Fibroblast of skin of left biceps (primary cell): Measurements from ENCODE around the gene SLC25A42.
"Not testable (repeated sequence)": the region's sequence is repeated elsewhere in the genome, so short reads cannot be mapped to it uniquely, and the experiment has no call there.

ENCODE experiments used
- DNase-seq, 2 experiments: peaks; one replicate each; pipeline ENCODE4 v3.0.0-alpha.2; 2013; ENCODE audit warnings: low read depth in 2 of 2

The SLC25A42 gene

DNA sequence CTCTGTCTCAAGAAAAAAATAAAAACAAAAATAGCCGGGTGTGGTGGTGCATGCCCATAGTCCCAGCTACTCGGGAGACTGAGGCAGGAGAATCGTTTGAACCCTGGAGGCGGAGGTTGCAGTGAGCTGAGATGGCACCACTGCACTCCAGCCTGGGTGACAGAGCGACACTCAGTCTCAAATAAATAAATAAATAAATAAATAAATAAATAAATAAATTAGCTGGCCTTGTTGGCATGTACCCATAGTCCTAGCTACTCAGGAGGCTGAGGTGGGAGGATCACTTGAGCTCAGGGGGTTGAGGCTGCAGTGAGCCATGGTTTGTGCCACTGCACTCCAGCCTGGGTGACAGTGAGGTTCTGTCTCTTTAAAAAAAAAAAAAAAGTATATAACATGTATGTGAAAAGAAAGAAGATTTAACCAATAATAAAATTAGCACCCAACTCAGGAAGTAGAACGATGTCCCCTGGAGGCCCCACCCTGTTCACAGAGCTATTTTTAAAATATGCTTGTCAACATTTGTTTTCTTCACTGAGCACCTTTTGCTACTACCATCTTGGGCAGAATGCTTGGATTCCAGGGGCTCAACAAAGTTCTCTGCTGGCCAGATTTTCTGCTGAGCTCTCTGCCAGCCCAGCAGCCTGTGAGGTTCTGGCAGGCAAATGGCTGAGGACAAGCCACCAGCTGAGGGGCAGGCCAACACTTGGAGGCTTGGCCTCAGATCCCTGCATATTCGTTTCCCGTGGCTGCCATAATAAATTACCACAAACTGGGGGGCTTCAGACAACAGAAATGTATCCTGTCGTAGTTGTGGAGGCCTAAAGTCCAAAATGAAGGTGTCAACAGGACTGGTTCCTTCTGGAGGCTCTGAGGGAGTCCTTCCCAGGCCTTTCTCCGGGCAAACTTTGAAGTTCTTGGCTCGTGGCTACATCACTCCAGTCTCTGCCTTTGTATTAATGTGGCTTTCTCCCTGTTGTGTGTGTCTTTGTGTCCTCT lies 5.2 kb downstream of the SLC25A42 start:
- DNase-seq: no peak

DNA sequence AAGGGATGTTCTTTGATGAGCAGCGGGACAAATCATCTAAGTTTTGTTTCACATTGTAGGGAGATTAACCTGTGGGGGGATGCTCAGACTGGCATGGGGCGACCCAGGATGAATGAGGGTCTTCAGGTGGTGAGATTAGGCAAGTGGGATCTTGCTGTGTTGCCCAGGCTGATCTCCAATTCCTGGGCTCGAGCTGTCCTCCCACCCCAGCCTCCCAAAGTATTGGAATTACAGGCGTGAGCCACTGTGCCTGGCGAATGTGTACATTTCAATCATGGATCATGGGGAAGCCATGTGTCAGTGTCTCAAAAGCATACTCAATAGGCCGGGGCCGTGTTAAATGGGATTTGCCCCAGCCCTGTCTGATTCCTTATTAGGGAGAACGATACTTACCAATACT lies 8.1 kb downstream of the SLC25A42 start:
- DNase-seq: no peak

DNA sequence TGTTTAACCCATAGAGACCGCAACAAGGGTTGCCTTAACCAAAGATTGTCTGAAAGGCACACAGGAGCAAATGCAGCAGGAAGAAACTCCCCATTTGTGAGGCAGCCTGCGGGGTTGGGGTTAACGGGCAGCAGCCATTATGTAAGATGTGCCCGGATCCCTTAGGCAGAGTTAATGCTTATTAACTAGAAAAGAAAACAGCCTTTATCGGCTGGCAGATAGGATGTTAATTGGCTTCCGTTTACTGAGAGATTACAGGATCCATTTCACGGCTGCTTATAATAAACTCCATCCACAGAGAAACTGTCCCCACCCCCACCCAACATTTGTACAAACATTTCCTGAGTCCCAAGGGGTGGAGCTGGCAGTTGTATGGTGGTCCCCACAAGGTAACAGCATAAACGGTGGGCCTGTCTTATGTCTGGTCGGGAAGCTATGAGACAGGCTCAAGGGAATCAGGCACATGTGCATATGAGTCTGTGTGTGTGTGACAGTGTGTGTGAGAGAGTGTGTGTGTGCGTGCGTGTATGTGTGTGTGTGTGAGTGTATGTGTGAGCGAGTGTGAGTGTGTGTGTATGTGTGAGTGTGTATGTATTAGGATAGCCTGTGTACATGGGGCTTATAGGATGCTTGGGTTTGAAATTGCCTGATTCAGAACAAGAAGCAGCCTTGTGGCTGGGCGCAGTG lies 10.5 kb downstream of the SLC25A42 start:
- DNase-seq: no peak

DNA sequence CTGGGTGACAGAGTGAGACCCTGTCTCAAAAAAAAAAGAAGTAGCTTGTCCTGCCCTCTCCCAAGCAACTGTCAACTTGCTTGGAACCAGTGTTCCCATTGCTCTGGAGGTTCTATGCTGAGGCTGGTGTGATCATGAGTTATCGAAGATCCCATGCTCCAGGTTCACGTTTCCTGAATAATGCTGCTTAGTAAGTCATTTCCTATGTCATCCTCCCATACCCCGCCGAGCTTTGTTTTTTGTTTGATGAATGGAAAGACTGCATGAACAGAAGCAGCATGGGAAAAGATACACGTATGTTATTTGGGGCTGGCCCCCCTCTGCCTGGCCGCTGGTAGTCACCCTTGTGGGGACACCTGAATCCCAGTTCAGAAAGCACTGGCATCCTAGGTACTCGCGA lies 11.3 kb downstream of the SLC25A42 start:
- no peak for DNase-seq

DNA sequence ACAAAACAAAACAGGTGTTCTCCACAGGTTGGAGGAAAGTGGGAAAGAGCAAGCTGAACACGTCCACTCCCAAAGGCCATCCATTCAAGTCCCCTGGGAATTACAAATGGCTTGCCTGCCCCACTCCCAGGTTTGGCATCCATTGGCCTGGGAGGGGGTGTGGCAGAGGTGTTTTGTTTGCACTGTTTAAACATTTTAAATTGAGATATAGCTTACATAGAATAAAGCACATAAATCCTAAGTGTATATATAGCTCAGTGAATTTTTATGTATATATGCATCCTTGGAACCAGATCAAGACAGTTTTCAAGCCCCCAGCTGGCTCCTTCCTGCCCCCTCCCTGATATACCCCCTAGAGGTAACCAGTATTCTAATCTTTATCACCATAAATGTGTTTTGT lies 12.7 kb downstream of the SLC25A42 start:
- no peak for DNase-seq

DNA sequence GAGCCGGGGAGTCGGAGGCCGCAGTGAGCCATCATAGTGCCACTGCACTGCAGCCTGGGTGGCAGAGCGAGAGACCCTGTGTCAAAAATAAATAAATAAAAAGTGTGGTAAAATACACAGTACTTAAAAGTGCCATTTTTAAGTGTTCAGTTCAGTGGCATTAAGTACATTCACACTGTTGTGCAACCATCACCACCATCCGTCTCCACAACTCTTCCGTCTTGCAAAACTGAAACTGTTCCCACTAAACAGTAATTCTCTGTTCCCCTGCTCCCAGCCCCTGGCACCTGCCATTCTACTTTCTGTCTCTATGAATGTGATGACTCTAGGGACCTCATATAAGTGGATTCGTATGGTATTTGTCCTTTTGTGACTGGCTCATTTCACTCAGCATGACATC lies 13.3 kb downstream of the SLC25A42 start:
- DNase-seq: no peak

DNA sequence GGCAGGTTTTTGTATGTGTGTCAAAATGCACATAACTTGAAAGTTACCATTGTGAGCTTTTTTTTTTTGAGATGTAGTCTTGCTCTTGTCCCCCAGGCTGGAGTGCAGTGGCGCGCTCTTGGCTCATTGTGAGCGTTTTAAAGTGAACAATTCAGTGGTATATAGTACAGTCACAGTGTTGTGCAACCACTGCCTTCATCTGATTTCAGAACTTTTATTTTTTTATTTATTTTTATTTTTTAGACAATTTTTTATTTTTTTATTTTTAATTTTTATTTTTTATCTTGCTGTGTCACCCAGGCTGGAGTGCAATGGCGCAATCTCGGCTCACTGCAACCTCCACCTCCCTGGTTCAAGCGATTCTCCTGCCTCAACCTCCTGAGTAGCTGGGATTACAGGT lies 15.0 kb downstream of the SLC25A42 start:
- DNase-seq: no peak

DNA sequence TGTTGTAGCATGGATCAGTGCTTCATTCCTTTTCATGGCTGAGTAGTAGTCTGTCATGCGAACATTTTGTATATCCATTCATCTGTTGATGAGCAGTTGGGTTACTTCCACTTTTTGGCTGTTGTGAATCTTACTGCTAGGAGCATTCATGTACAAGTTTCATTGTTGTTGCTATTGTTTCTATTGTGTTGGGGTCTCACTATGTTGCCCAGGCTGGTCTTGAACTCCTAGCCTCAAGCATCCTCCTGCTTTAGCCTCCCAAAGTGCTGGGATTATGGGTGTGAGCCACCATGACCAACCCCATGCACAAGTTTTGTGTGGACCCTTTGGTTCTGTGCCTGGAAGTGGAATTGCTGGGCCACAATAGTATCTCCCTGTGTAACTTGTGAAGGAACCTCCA lies 15.8 kb downstream of the SLC25A42 start:
- no peak for DNase-seq

DNA sequence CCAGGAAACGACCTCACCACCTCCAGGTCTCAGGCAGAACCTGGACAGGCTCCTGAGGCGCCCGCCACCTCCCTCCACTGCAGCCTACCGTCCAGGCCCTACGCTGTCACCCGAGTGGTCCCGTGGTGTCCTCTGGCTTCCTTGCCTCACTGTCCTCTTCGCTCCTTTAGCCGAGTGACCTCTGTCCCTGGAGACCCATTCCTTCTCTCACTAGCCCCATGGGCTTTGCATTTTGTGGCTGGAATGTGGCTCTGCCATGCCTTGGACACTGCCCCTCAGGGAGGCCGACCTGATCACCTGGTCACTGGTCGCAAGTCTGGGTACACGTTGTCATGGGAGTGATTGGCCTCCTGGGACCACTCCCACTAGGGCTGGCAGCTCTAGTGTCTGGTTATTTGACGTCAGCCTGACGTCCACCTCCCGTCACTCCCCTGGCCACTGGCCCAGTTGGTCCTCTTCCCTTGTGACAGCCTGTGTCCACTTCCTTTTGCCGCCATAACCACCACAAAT lies 17.9 kb downstream of the SLC25A42 start:
- DNase-seq: no peak

DNA sequence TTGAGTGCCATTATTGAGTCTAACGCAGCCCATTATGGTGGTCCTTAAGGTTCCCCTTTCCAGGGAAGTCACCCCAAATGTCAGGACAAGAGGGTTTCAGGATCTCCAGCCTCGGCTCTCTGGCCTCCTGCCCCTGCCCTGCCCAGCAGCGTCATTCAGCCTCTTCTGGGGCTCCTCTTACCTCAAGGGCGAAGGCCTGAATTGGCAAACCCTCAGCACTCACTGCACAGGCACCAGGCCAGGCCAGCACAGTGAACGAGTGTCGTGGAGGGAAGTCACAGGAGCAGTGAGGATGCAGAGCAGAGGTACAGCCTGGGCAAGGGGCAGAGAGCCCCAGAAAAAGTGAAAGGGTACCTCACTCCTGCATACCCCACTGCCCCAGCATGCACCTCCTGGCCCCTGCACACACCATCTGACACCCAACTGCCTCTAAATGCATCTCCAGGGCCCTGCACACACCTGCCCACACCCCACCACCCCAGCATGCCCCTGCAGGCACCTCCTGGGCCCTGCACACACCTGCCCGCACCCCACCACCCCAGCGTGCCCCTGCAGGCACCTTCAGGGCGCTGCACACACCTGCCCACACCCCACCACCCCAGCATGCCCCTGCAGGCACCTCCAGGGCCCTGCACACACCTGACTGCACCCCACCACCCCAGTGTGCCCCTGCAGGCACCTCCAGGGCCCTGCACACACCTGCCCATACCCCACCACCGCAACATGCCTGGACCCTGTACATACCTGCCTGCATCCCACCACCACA lies 19.8 kb downstream of the SLC25A42 start:
- DNase-seq: no peak

DNA sequence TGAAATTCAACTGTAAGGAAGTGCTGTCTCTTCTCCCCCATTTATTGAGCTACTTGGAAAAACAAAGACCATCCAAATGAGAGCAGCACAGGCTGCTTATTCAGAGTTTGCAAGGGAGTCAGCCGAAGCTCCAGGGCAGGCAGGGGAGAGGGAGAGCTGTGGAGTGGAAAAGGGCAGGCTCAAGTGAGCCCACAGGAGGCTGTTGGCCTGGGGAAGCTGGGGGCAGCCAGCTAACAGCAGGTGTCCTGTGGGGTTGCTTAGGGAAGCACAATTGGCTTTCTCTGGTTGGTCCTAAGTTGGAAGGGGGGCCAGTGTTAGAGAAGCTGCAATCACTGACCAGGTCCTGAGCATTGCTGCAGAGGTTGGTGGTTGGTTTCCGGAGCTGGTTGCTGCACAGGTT lies 23.9 kb downstream of the SLC25A42 start:
- DNase-seq: no peak

DNA sequence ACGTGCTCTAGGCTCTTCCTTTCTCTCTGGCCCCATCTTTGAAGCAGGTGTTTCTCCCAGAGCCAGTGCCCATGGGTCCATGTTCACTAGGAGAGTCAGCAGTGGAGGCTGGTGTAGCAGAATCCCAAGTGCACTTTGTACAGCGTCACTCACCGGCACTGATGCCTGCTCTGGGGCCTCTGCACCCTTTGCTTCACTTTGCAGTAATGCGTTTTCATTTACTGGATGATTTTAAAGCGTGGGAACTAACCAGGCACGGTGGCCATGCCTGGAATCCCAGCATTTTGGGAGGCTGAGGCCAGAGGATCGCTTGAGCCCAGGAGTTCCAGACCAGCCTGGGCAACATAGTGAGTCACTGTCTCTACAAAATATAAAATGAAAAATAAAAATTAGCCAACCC lies 30.7 kb downstream of the SLC25A42 start:
- no peak for DNase-seq

DNA sequence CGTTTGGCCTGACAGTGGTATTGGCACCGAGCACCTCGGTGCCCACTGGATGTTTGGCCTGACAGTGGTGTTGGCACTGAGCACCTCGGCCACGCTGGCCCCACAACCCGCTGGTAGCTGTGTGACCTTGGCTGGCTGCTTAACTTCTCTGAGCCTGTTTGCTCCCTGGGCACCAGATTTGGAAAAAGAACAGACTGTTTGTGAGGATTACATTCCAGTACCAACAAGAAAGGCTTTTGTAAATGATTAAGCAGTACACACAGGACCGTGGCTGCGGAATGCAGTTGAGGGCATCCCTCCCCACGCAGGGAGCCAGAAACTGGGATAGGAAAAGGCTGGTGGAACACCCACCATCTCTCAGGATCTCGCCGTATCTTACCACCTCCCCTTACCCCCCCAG lies 31.9 kb downstream of the SLC25A42 start:
- DNase-seq: no peak

DNA sequence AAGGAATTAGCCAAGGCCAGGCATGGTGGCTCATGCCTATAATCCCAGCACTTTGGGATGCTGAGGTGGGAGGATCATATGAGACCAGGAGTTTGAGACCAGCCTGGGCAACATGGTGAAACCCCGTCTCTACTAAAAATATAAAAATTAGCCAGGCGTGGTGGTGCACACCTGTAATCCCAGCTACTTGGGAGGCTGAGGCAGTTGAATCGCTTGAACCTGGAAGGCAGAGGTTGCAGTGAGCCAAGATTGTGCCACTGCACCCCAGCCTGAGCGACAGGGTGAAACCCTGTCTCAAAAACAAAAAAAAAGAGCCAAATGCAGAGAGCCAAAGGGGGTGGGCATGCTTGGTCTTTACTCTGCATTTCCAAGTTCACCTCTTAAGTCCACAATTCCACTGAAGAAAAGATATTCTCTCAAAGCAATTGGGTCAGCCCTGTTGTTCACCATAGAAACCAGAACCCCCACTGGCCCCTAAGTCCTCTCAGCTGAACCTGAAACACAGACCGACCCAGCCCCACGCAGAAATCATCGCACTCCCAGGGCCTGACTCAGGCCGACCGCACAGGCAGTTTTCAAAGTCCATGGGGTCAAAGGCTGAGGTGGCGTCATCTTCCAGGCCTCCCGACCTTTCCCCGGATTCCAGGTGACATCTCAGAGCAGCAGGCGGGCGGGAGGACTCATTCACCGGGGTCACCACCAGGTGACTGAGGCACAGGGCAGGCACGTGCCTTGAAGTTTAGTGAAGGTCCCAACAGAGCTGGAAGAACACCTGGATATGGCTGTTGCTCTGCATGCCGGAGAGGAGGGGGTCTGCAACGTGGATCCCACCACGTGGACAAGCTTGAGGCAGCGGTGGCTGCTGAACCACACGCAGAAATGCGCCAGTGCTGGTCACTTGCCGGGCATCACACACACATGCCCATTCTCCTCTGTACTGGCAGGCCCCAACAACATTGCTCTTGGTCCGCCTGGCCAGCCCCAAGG lies 33.1 kb downstream of the SLC25A42 start:
- no peak for DNase-seq

DNA sequence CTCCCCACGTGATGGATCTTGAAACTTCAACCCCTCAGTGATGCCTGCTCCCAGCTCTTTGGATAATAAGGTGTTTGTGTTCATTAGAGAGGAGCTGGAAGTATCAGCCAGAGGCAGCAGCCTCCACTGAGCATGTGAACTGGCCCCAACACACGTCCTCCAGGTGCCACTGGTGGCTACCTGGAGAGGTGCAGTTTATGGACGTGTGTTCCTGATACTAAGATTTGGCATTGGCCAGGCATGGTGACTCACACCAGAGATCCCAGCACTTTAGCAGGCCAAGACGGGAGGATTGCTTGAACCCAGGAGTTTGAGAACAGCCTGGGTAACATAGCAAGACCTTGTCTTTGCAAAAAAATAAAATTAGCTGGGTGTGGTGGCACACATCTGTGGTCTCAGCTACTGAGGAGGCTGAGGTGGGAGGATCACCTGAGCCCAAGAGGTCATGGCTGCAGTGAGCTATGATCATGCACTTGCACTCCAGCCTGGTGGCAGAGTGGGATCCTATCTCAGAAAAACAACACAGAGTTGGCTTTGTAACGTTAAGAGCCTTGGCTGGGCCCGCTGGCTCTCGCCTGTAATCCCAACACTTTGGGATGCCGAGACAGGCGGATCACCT lies 34.4 kb downstream of the SLC25A42 start:
- no peak for DNase-seq

DNA sequence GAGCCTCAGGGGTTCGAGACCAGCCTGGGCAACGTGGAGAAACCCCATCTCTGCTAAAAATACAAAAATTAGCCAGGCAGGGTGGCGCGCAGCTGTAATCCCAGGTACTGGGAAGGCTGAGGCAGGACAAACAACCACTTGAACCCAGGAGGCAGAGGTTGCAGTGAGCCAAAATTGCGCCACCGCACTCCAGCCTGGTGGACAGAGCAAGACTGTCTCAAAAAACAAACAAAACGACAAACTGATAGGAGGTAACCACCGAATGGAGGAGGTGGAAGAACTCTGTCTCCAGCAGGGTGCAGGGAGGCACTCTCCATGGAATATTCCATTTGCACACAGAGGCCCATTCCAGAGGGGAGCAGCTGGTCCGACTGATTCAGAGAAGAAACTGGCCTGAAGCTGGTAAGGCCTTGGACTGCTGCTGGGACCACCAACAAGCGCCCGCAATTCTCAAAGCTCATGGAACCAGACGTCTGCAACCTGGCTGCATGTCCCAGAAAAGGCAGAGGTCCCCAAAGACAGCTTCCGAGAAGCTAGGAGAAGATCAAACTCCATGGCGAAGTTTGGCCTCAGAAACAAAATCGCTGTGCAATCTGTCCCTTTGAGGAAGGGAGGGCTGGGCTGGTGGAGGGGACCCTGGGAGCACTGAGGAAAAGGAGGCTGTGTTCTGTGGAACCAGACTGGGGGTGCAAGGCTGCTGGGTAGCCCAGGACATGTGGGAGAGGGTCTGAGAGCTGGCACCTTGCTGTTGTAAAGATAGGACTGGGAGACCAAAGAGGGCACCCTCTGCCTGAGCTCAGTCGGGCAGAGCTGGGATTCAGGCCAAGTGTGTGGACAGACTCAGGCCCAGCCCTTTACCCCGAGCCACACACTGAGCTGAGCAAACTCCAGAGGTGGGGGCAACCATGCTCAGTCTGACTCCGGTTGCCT lies 35.2 kb downstream of the SLC25A42 start:
- no peak for DNase-seq

DNA sequence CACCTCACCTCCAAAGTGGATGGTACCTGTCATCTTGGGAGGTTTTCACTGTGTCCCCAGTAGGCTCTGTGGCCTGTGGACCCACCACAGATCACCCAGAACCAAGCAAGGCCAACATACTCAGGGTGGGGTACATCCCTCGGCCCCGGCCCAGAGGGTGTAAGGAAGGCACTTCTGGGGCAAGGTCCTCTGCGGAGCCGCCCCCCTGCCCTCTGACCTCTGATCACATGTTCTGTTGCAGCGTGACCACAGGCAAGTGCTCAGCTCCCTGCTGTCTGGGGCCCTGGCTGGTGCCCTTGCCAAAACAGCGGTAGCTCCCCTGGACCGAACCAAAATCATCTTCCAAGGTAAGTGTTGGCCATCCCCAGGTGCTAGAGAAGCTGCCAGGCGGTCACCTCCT lies 37.7 kb downstream of the SLC25A42 start:
- DNase-seq: no peak

DNA sequence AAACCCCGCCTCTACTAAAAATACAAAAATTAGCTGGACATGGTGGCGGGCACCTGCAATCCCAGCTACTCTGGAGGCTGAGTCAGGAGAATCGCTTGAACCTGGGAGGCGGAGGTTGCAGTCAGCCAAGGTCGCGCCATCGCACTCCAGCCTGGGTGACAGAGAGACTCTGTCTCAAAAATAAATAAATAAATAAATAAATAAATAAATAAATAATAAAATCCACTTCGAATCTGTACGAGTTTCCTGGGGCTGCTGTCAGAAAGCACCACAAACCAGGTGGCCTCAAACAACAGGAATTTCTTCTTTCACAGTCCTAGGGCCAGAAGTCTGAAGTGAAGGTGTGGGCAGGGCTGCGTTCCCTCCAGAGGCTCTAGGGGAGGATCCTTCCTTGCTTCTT lies 38.8 kb downstream of the SLC25A42 start:
- DNase-seq: not testable (repeated sequence)

DNA sequence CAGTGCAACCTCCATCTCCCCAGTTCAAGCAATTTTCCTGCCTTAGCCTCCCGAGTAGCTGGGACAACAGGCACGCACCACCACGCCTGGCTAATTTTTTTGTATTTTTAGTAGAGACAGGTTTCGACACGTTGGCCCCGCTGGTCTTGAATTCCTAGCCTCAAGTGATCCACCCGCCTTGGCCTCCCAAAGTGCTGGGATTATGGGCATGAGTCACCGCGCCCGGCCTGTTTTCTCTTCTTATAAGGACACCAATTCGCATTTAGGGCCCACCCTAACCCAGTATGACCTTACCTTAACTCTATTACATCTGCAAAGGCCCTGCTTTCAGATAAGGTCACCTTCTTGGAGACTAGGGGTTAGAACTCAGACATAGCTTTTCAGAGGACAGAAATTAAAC lies 39.4 kb downstream of the SLC25A42 start:
- no peak for DNase-seq
